Measurements from ENCODE around the gene LRRK1. TPM values are rescaled to one million over a fixed set of nuclear protein-coding genes. Genes with fewer than 3 reads are reported as not detected.

Gene LRRK1
- total RNA-seq, 1 donor from 2014 or later, result 2.4 TPM

DNA sequence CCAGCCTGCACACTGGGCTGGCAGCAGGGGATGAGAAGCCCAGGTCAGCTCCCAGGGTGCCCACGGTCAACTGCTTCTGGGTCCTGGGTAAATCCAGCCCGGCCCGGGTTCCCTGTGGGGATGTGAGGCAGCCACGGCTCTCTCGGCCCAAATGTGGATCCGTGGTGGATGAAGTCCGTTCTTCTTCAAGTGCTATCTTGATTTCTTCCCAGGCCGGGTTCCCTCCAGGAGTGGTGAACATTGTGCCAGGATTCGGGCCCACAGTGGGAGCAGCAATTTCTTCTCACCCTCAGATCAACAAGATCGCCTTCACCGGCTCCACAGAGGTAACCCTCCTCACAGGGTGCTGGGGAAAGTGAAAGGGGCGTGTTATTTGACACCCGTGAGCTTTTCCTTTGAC, 23.4 kb upstream of the LRRK1 start:
- Mint-ChIP-seq H3K36me3 (ENCODE audit: low read depth) (no peaks in the 10 kb centered on the region), H3K4me1 (ENCODE audit: low read depth) (no peaks in the 10 kb centered on the region), H3K9me3 (no peaks in the 10 kb centered on the region), H3K27me3 (ENCODE audit: low read depth) (peaks cover 18% of the 10 kb centered on the region), H3K4me3 (ENCODE audit: low read depth) (no peak overlapping the region), H3K27ac (no peak overlapping the region)
- DNase-seq (ENCODE audit: low spot score), result no peak
- intact Hi-C loops (cut with micrococcal nuclease), result no loop called here

DNA sequence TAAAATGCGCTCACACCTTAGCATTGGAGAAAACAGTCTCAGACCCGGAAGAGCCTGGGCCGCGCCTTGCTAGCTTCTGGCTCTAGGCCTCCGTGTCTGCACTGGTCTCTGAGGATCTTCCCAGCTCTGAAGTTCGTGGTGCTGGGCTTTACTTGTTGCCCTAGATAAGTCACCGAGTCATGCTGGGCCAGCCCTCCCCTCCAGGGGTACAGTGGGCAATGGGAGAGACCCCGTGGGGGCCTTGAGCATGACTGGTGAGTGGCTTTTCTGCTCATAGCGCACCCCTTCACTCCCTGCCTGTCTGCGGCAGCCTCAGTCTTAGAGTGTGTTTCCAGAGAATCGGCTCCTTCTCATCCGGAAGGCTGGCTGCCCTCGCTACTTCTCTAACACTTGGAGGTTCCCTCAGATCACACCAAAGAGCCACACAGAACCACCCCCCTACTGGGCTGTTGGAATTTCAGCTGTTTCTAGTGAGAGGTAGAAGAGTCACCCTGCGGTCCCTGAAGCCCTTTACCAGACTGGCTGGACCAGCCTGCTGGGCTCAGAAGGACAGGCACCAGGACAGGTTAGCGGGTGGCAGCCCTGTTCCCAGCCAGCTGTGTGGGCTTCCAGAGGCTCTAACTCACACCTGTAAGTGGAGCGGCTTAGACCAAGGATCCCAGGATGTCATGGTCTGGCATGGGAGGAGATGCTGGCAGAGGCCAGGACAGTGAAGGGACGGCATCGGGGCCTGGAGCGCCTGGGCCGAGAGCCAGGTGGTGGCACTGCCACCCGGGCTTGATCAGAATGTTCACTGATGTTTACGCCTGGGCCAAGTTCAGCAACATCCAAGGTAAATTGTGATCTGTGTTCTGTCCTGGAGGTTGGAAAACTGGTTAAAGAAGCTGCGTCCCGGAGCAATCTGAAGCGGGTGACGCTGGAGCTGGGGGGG, 21.7 kb upstream of the LRRK1 start:
- Mint-ChIP-seq H3K4me3 (ENCODE audit: low read depth) (no peak overlapping the region), H3K4me1 (ENCODE audit: low read depth) (no peaks in the 10 kb centered on the region), H3K27me3 (ENCODE audit: low read depth) (peaks cover 7% of the 10 kb centered on the region), H3K27ac (no peak overlapping the region), H3K9me3 (no peaks in the 10 kb centered on the region), H3K36me3 (ENCODE audit: low read depth) (no peaks in the 10 kb centered on the region)
- intact Hi-C loops (cut with micrococcal nuclease), result no loop called here
- DNase-seq (ENCODE audit: low spot score), result no peak

DNA sequence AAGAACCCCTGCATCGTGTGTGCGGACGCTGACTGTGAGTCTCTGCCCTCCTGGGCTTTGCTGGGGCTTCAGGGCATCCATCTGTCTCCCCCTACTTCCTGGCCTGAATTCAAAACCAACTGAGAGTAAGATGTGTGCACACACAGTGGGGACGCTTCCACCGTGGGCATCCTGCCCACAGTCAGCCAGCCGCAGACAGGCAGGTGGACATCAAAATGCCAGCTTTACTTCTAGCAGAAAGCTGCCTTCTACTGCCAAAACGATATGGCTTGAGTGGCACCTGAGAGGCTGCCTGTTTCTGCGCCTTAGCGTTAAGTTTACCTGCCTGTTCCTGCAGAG, 21.0 kb upstream of the LRRK1 start:
- intact Hi-C loops (cut with micrococcal nuclease), result no loop called here
- DNase-seq (ENCODE audit: low spot score), result no peak
- Mint-ChIP-seq H3K36me3 (ENCODE audit: low read depth) (no peaks in the 10 kb centered on the region), H3K27me3 (ENCODE audit: low read depth) (peaks cover 6% of the 10 kb centered on the region), H3K27ac (no peak overlapping the region), H3K4me3 (ENCODE audit: low read depth) (no peak overlapping the region), H3K4me1 (ENCODE audit: low read depth) (no peaks in the 10 kb centered on the region), H3K9me3 (no peaks in the 10 kb centered on the region)

- intact Hi-C loops (cut with micrococcal nuclease), result no loop called here
Observed at GRCh38 chr15:100898661-100899462, 20.3 kb upstream of the LRRK1 start.

GRCh38 chr15:100899601-100900000, 19.6 kb upstream of the LRRK1 start:
- no peak for DNase-seq (ENCODE audit: low spot score)
- Mint-ChIP-seq H3K36me3 (ENCODE audit: low read depth) (no peaks in the 10 kb centered on the region), H3K4me3 (ENCODE audit: low read depth) (no peak overlapping the region), H3K4me1 (ENCODE audit: low read depth) (no peaks in the 10 kb centered on the region), H3K9me3 (no peaks in the 10 kb centered on the region), H3K27ac (no peak overlapping the region), H3K27me3 (ENCODE audit: low read depth) (peaks cover 11% of the 10 kb centered on the region)
- intact Hi-C loops (cut with micrococcal nuclease), result no loop called here

More at GRCh38 chr15:100898661-100899462, 20.3 kb upstream of the LRRK1 start:
- Mint-ChIP-seq H3K4me1 (ENCODE audit: low read depth) (no peaks in the 10 kb centered on the region), H3K36me3 (ENCODE audit: low read depth) (no peaks in the 10 kb centered on the region), H3K9me3 (no peaks in the 10 kb centered on the region), H3K27ac (no peak overlapping the region), H3K27me3 (ENCODE audit: low read depth) (peaks cover 6% of the 10 kb centered on the region), H3K4me3 (ENCODE audit: low read depth) (no peak overlapping the region)
- DNase-seq (ENCODE audit: low spot score), result no peak

DNA sequence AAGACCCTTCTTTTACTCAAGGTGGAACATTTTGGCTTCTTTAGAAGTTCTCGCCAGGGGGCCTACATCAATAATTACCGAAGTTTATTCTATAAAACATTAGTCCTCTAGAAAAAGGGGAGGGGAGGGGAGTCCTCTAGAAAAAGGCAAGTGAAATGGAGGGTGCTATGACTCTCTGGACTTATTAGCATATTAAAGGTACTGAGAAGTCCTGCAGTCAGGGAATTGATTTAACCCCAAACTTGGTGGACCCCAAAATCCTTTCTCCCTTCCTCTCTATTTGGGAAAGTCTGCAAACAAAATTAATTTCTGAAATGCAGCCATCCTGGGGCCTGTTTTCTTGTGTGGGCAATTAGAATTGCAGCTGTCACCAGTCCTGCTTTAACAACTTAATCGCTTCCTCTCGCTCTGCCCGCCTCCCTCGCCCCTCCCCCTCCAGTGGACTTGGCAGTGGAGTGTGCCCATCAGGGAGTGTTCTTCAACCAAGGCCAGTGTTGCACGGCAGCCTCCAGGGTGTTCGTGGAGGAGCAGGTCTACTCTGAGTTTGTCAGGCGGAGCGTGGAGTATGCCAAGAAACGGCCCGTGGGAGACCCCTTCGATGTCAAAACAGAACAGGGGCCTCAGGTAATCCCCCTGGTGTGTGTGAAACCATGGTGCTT, 18.9 kb upstream of the LRRK1 start:
- Mint-ChIP-seq H3K27me3 (ENCODE audit: low read depth) (peaks cover 12% of the 10 kb centered on the region), H3K4me3 (ENCODE audit: low read depth) (no peak overlapping the region), H3K4me1 (ENCODE audit: low read depth) (no peaks in the 10 kb centered on the region), H3K9me3 (no peaks in the 10 kb centered on the region), H3K27ac (no peak overlapping the region), H3K36me3 (ENCODE audit: low read depth) (no peaks in the 10 kb centered on the region)
- no peak for DNase-seq (ENCODE audit: low spot score)
- intact Hi-C loops (cut with micrococcal nuclease), result no loop called here

GRCh38 chr15:100900795-100901169, 18.4 kb upstream of the LRRK1 start:
- intact Hi-C loops (cut with micrococcal nuclease), result no loop called here
- Mint-ChIP-seq H3K4me1 (ENCODE audit: low read depth) (no peaks in the 10 kb centered on the region), H3K4me3 (ENCODE audit: low read depth) (no peak overlapping the region), H3K9me3 (no peaks in the 10 kb centered on the region), H3K27ac (no peak overlapping the region), H3K36me3 (ENCODE audit: low read depth) (no peaks in the 10 kb centered on the region), H3K27me3 (ENCODE audit: low read depth) (peaks cover 13% of the 10 kb centered on the region)
- no peak for DNase-seq (ENCODE audit: low spot score)

DNA sequence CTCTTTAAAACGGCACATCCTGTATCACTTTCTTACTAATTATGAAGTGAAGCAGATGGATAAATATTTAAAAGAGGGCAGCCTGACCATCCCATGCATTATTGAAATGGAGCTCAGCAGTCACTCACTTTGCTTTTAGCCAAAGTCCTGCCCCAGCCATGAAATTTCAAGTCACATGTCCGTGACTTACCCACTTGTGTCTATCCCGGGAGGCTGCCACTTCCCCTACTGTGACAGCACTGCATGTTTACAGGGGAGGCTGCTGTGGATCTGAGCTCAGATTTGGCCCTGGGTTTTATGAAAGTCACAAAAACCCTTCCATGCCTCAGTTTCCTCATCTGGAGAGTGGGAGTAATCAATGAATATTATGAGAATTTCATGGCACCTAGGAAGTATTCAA, 17.9 kb upstream of the LRRK1 start:
- Mint-ChIP-seq H3K4me1 (ENCODE audit: low read depth) (no peaks in the 10 kb centered on the region), H3K4me3 (ENCODE audit: low read depth) (no peak overlapping the region), H3K9me3 (no peaks in the 10 kb centered on the region), H3K27ac (no peak overlapping the region), H3K27me3 (ENCODE audit: low read depth) (peaks cover 13% of the 10 kb centered on the region), H3K36me3 (ENCODE audit: low read depth) (no peaks in the 10 kb centered on the region)
- intact Hi-C loops (cut with micrococcal nuclease), result no loop called here
- no peak for DNase-seq (ENCODE audit: low spot score)

- DNase-seq (ENCODE audit: low spot score), result no peak
- no peak overlapping the region for H3K4me3 Mint-ChIP-seq (ENCODE audit: low read depth)
- peaks cover 16% of the 10 kb centered on the region for H3K27me3 Mint-ChIP-seq (ENCODE audit: low read depth)
- no peak overlapping the region for H3K27ac Mint-ChIP-seq
- H3K9me3 Mint-ChIP-seq, result no peaks in the 10 kb centered on the region
- intact Hi-C loops (cut with micrococcal nuclease), result no loop called here
- no peaks in the 10 kb centered on the region for H3K4me1 Mint-ChIP-seq (ENCODE audit: low read depth)
- H3K36me3 Mint-ChIP-seq (ENCODE audit: low read depth), result no peaks in the 10 kb centered on the region
Observed at GRCh38 chr15:100901702-100902435, 17.3 kb upstream of the LRRK1 start.

DNA sequence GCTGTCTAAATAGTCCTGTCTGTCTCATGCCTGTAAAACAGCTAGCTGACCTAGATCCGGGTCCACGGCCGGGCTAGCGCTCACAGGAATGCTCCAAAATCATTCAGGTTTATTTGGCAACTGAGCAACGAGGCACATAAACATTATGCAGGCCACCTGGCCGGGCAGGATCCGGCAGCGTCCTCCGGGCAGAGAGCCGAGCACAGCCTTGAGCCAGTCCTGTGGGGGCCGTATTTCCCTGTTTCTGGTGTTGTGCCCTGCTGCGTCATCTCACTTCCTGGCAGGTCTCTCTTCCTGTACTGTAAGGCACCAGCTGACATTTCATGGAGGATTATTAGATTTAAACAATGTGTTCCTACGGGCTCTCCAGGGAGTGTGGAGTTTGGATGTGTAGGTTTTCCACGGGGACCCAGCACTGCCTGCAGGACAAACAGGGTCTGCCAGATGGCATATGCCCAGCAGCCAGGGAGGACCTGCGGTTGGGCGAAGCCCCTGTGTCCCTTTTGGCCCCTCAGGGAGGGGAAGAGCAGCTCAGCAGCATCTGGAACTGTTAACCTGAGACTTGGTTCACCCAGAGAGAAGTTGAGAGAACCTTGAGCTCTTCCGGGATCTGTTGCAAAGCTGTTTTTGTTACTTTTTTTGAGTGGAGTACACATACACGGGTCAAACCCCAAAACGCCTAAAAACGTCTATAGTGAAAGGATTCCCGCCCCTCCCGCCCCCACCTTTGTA, 16.6 kb upstream of the LRRK1 start:
- intact Hi-C loops (cut with micrococcal nuclease), result no loop called here
- Mint-ChIP-seq H3K4me3 (ENCODE audit: low read depth) (no peak overlapping the region), H3K27ac (no peak overlapping the region), H3K36me3 (ENCODE audit: low read depth) (no peaks in the 10 kb centered on the region), H3K9me3 (no peaks in the 10 kb centered on the region), H3K4me1 (ENCODE audit: low read depth) (no peaks in the 10 kb centered on the region), H3K27me3 (ENCODE audit: low read depth) (peaks cover 23% of the 10 kb centered on the region)
- no peak for DNase-seq (ENCODE audit: low spot score)

GRCh38 chr15:100903168-100903554, 16.0 kb upstream of the LRRK1 start:
- intact Hi-C loops (cut with micrococcal nuclease), result no loop called here
- Mint-ChIP-seq H3K27me3 (ENCODE audit: low read depth) (peaks cover 23% of the 10 kb centered on the region), H3K9me3 (no peaks in the 10 kb centered on the region)

GRCh38 chr15:100905850-100906249, 13.3 kb upstream of the LRRK1 start:
- no peaks in the 10 kb centered on the region for H3K4me1 Mint-ChIP-seq (ENCODE audit: low read depth)
- intact Hi-C loops (cut with micrococcal nuclease), result no loop called here
- no peak for DNase-seq (ENCODE audit: low spot score)
- H3K27me3 Mint-ChIP-seq (ENCODE audit: low read depth), result peaks cover 23% of the 10 kb centered on the region
- no peak overlapping the region for H3K27ac Mint-ChIP-seq
- no peak overlapping the region for H3K4me3 Mint-ChIP-seq (ENCODE audit: low read depth)
- H3K36me3 Mint-ChIP-seq (ENCODE audit: low read depth), result no peaks in the 10 kb centered on the region
- no peaks in the 10 kb centered on the region for H3K9me3 Mint-ChIP-seq

More at GRCh38 chr15:100903168-100903554, 16.0 kb upstream of the LRRK1 start:
- Mint-ChIP-seq H3K4me3 (ENCODE audit: low read depth) (no peak overlapping the region), H3K36me3 (ENCODE audit: low read depth) (no peaks in the 10 kb centered on the region), H3K4me1 (ENCODE audit: low read depth) (no peaks in the 10 kb centered on the region), H3K27ac (no peak overlapping the region)
- no peak for DNase-seq (ENCODE audit: low spot score)
